ENCODE results near the gene TRPM6. TPM values are rescaled to one million over a fixed set of nuclear protein-coding genes. Genes with fewer than 3 reads are reported as not detected.

The TRPM6 gene
- total and polyA plus RNA-seq, 12 donors, result under 0.01 to 0.43 (median 0.19) TPM

DNA sequence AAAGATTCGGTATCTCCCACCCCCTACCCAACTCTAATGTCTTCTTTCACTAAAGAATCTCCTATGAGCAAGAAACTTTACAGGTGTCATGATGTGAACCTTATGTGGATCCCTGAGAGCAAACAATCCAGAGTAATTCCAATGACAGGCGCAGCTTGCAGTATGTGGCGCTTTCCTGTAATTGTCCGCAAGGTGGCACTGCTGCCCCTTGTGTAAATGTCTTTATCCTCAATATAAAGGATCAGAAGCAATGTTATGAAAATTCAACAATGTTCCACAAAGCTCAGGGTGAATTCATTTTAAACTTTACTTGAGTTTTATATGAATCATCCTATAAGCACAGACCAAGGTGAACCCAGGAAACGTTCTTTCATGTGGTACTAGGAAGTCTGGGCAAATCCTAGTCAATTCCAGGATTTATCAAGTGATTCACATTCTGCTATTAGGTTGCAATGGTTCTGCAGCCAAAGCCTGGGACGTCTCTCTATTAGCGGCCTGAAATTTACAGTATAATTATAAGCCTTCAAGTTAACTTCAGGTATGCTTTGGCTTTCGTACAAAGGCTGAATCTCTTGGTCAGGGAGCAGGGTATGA lies 113.7 kb downstream of the TRPM6 start:
- H3K9me3 ChIP-seq (replicated peaks in 1 of 3), result no peaks in the 10 kb centered on the region
- no peaks in the 10 kb centered on the region for H3K4me1 ChIP-seq (replicated peaks in 1 of 2)
- no peak overlapping the region for H3K27ac ChIP-seq
- no peak overlapping the region for H3K4me3 ChIP-seq
- no peaks in the 10 kb centered on the region for H3K36me3 ChIP-seq (replicated peaks in 1 of 2)
- peaks cover 5% of the 10 kb centered on the region for H3K27me3 ChIP-seq
- TF ChIP-seq POLR2A (IDR thresholded peaks at IDR 0.05), result no peak
- TF ChIP-seq, protein P1, sequence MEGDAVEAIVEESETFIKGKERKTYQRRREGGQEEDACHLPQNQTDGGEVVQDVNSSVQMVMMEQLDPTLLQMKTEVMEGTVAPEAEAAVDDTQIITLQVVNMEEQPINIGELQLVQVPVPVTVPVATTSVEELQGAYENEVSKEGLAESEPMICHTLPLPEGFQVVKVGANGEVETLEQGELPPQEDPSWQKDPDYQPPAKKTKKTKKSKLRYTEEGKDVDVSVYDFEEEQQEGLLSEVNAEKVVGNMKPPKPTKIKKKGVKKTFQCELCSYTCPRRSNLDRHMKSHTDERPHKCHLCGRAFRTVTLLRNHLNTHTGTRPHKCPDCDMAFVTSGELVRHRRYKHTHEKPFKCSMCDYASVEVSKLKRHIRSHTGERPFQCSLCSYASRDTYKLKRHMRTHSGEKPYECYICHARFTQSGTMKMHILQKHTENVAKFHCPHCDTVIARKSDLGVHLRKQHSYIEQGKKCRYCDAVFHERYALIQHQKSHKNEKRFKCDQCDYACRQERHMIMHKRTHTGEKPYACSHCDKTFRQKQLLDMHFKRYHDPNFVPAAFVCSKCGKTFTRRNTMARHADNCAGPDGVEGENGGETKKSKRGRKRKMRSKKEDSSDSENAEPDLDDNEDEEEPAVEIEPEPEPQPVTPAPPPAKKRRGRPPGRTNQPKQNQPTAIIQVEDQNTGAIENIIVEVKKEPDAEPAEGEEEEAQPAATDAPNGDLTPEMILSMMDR (IDR thresholded peaks at IDR 0.05), result peak; percentile 78 to 91 (median 83)
- 18 to 26% (median 23%) methylated on average over 8 of the region's 8 CpGs for WGBS, 4 donors
- intact Hi-C loops (cut with DNase I), result loop anchor here (2.0 to 5.0 kb wide), 3 partner anchors 227 to 305 kb away; no protein-coding TSS in a partner anchor
- DNase-seq, result peak; percentile 59 to 94 (median 87)

DNA sequence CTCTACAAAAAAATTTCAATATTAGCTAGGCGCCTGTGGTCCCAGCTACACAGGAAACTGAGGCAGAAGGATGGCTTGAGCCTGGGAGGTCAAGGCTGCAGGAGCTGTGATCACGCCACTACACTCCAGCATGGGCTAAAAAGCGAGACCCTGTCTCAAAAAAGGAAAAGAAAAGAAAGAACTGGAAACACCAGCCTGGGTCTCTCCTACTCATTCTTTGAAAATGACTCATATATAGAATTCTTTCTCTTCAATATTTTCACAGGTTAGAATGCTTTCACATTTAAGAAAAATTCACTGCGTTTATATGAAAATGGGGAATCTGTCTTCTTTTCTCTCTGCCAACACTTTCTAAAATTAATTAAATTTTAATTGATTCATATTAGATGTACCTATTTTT lies 115.6 kb downstream of the TRPM6 start:
- Histone ChIP-seq H3K27me3 (peaks cover 5% of the 10 kb centered on the region), H3K36me3 (replicated peaks in 1 of 2) (no peaks in the 10 kb centered on the region), H3K27ac (no peak overlapping the region), H3K4me1 (replicated peaks in 1 of 2) (no peaks in the 10 kb centered on the region), H3K9me3 (replicated peaks in 1 of 3) (no peaks in the 10 kb centered on the region), H3K4me3 (no peak overlapping the region)
- no peak for DNase-seq
- intact Hi-C loops (cut with DNase I), result loop anchor here in 1 of 2 donors (5.0 kb wide), 1 partner anchor 230 kb away; no protein-coding TSS in a partner anchor
- WGBS, 4 donors, result 64 to 80% (median 66%) methylated on average over 4 of the region's 4 CpGs
- TF ChIP-seq POLR2A (IDR thresholded peaks at IDR 0.05), result no peak
- TF ChIP-seq, protein P1 (IDR thresholded peaks at IDR 0.05), result no peak

DNA sequence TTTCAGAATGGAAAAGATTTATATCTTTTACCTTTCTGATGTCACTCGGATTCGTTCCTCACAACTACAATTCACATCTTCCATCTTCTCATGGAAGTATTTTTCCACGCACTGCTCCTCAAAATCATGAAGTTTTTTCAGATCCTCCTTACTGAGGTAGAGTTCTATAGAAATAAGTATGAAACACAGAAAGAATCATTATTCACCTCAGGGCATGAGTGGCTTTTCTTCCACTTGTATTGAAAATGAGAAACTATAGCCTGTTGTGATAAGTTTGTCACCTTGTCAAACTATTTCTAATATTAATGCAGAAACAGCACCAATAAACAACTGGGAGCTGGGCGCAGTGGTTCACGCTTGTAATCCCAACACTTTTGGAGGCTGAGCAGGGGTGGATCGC lies 116.0 kb downstream of the TRPM6 start:
- Histone ChIP-seq H3K27ac (no peak overlapping the region), H3K9me3 (replicated peaks in 1 of 3) (no peaks in the 10 kb centered on the region), H3K36me3 (replicated peaks in 1 of 2) (no peaks in the 10 kb centered on the region), H3K4me1 (replicated peaks in 1 of 2) (no peaks in the 10 kb centered on the region), H3K27me3 (peaks cover 5% of the 10 kb centered on the region), H3K4me3 (no peak overlapping the region)
- WGBS, 4 donors, result 77 to 85% (median 82%) methylated on average over 6 of the region's 6 CpGs
- intact Hi-C loops (cut with DNase I), result loop anchor here in 1 of 2 donors (5.0 kb wide), 1 partner anchor 231 kb away; no protein-coding TSS in a partner anchor
- no peak for DNase-seq
- no peak for TF ChIP-seq POLR2A (IDR thresholded peaks at IDR 0.05)
- TF ChIP-seq, protein P1 (IDR thresholded peaks at IDR 0.05), result no peak

DNA sequence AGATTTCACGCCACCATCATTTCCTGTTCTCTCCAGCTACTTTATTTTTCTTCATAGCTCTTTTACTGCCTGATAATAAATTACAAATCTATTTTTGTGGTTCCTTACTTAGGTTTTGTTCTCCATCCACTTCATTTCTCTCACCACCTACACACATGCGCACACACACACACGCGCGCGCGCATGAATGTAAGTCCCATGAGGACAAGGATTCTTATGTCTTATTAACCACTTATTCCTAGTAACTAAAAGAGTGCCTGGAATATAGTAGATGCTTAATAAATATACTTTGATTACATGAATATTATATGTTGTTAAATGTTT lies 116.5 kb downstream of the TRPM6 start:
- no peaks in the 10 kb centered on the region for H3K36me3 ChIP-seq (replicated peaks in 1 of 2)
- DNase-seq, result no peak
- peaks cover 5% of the 10 kb centered on the region for H3K27me3 ChIP-seq
- intact Hi-C loops (cut with DNase I), result loop anchor here in 1 of 2 donors (5.0 kb wide), 1 partner anchor 231 kb away; no protein-coding TSS in a partner anchor
- H3K4me3 ChIP-seq, result no peak overlapping the region
- H3K4me1 ChIP-seq (replicated peaks in 1 of 2), result no peaks in the 10 kb centered on the region
- TF ChIP-seq POLR2A (IDR thresholded peaks at IDR 0.05), result no peak
- TF ChIP-seq, protein P1 (IDR thresholded peaks at IDR 0.05), result peak in 1 of 6 experiments; percentile 11
- WGBS, 4 donors, result 91 to 94% (median 93%) methylated on average over 7 of the region's 7 CpGs
- no peaks in the 10 kb centered on the region for H3K9me3 ChIP-seq (replicated peaks in 1 of 3)
- no peak overlapping the region for H3K27ac ChIP-seq
